Stimulated activated CD8-positive, alpha-beta memory T cell treated with anti-CD3 and anti-CD28 coated beads, Interleukin-2, amount 100 ng/mL, for 48 hours (primary cell): ENCODE measurements around the gene CTTNBP2NL.

Experiments
- DNase-seq, 2 donors: peaks; one replicate each; pipeline ENCODE4 v3.0.0-alpha.2; 2020; ENCODE audit warnings: low read depth in 2 of 2

CTTNBP2NL gene, protein sequence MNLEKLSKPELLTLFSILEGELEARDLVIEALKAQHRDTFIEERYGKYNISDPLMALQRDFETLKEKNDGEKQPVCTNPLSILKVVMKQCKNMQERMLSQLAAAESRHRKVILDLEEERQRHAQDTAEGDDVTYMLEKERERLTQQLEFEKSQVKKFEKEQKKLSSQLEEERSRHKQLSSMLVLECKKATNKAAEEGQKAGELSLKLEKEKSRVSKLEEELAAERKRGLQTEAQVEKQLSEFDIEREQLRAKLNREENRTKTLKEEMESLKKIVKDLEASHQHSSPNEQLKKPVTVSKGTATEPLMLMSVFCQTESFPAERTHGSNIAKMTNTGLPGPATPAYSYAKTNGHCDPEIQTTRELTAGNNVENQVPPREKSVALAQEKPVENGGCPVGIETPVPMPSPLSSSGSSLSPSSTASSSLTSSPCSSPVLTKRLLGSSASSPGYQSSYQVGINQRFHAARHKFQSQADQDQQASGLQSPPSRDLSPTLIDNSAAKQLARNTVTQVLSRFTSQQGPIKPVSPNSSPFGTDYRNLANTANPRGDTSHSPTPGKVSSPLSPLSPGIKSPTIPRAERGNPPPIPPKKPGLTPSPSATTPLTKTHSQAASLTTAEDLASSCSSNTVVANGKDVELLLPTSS

DNA sequence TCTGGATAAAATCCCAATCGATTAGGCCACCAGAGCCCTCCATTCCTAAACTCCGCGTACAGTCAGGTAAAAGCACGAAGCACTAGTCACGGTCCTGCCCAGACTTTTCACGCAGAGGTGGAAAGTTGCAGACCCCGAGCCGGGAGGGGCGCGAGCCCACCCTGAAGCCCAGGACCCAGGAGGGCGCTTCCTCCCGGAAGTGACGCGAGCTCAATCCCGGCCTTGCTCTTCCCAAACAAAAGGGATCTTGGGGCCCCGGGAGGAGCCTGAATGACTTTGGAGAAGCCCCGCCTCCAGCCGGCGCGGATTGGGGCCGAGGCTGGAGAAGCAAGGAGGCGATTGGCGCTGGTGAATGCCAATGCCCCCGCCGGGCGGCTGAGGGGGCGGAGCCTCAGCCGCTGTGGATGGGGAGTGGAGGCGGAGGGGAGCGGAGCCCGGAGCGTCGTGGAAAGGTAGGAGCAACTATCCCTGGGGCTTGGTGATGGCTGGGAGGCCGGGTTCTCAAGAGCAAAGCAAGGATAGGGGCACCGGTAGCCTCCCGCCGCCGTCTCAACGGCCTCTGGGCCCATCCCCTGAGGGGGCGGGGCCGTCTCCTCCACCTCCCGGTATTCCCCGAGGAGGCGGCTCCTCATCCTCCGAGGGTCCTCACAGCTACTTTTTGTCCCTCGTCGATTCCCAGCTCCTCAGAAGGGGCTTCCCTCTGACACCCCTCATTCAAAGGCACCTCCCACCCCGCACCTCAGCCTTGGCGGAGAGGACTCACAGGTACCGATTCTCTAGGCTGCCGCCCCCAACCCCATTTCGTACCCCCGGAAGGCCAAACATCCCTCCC is at the start of gene CTTNBP2NL:
CTTNBP2NL (plus strand) TSS at position 394 of the 832 bp plus-strand sequence. CDS start 19,952 bp downstream, outside the sequence.
- DNase-seq, result peak; percentile 70

DNA sequence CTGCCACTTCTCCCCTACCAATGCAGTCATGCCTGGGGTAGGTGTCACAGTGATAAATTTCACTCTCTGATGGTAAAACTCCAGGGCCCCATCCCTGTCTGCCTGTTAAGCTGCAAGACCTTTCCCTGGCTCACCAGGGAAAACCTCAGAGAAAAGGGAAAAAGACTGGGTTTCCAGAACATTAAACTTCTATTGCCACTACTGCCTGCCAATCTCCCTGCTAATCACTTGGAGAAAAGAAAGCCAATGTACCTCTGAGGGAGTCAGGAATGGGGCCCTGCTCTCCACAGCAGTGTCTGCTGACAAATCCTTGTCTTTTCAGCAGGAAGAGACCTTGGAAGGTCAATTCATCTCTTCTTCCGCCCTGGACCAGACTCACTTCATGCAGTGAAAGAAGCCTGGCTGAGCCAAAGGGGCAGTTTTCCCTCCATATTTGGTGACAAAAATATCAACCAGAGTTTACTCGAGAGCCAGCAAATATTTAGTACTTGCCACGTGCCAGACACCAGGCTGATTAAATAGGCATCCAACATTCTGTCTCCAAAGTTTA is 49.1 kb upstream of the CTTNBP2NL start:
- DNase-seq, result no peak

DNA sequence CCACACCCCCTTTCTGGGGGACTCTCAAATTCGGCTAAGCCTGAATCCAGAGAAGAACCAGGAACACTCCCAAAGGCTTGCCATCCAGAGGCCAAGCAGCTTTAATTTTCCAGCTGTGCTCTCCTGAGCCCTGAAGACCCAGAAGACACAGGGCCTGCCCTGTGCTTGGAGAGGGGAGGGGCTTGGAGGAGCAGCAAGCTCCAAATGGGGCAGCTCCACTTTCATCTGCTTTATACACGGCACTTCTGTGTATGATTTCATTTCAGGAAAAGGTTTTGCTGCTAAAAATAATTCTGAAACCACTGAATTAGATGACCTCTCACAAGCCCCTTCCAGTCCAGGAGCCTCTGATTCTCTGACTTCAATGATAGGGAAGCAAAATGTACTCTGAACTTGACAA is 39.2 kb upstream of the CTTNBP2NL start:
- DNase-seq, result no peak

DNA sequence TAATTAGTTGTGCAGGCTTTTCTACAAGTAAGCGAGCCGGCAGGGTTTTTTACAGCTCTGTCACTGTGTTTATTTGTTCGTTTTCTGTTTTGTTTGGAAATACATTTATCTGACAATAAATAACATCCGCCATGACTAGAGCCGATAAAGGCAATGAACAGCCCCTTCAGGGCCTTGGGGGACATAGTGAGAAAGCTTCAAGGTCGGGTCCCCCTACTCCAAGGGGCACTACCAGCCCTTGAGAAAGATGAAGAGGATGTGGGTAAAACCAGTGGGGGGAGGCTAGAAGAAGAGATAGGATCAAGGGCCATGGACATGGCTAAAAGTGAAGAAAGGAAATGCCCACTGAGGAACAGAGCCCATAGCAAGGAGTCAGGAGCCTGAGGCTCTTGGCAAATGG is 38.5 kb upstream of the CTTNBP2NL start:
- no peak for DNase-seq

DNA sequence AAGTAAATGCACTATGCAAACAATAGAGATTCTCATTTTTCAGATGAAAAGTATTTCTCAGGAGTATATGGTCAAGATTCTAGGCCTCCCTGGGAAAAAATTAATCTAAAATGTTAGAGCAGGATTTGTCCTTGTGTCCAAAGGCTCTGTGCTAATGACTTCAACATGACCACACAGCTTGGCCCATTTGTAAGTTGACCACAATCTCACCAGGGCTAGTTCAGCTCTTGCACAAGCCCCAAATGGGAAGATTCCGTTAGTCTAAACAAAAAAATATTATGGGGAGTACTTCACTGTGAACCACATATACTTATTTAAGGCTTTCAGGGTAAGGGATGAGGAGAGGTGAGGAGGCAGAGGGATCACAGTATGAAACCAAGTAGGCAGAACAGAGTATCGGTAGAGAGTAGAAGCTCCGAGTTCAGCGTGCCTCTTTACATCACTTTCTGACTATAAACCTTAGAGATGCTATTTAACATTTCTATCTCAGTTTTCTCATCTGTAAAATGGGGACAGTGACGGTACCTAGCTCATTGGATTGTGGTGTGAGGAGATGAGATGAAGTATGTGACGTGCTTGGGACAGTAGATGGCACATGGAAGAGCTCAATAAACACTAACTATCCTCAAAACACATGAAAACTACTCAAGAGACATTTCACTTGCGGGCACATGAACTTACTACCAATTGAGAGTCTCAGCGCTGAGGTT is 37.8 kb upstream of the CTTNBP2NL start:
- no peak for DNase-seq

DNA sequence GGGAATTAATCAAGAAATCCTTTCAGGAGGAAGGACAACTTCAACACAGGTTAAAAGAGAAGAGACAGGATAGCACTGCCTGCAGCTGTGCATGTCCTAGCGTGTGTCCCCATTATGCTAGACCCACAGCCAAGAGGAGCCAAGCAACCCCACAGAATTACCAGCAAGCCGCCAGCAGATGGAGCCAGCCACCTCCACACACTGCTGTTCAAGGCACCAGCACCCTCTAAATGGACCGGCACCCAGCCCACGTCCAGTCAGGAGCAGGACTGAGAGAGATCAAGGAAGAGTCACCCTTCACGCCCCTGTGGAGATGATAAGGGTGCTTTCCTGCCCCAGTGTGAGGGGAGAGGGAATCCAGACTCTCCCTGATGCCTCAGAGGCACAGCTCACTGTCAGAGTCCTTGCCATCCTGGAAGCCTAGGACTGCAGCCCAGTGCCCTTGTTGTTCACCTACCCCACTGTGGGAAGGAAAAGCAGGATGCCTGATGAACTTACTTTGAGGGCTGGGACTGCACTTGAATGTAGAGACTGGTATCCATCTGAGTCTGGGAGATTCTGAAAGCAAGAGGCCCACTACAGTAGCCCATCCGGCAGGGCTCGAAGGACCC is 37.1 kb upstream of the CTTNBP2NL start:
- peak in 1 of 2 donors; percentile 33 for DNase-seq

DNA sequence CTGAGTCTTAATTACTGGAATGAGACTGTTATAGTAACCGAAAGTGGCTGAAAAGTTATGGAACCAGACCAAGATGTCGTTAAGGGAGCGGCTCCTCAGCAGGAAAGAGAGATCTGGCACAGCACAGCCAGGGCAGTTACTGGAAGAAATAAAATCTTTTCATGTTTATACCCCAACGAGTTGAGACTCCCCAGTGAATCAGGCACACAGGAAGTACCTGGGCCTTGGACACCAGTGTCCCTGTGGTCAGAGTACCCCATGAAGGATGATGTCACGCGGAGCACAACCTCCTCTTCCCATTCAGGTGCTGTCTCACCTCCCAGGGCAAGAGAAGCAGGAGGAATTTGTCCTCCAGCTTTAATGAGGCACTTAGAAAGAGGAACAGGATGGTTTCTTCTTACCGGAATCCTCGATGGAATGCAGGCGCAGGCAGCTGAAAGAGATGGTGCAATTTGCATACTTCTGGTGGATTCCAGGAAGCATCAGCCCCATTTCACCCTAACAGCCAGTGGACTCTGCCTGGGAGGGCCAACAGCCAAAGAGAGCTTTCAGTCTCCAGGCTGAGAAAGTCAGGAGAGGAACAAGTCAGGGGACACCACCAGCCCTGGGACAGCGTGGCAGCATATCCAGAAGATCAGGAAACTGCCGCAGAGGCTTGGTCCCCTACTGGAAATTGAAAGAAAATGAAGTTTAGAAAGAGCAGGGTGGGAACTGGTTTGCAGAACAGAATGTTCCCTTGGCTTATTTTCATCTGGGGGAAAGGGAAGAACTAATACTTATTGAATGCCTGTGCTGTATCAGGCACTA is 35.9 kb upstream of the CTTNBP2NL start:
- DNase-seq, result no peak

DNA sequence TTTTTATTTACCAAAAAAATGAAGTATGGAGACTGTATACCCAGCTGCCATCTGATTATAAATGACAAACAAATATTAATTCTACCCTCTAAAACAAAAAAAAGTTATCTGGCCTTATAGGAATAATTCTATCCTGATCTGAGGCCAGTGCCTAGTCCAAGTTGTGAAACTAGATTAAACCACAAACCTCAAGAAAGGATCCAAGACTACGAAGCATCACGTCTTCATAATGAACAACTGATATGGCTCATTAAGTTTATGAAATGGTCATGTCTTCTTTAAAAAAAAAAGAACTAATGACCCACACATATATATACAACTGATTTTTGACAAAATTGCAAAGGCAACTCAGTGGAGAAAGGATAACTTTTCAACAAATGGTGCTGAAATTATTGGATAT is 32.4 kb upstream of the CTTNBP2NL start:
- DNase-seq, result no peak

DNA sequence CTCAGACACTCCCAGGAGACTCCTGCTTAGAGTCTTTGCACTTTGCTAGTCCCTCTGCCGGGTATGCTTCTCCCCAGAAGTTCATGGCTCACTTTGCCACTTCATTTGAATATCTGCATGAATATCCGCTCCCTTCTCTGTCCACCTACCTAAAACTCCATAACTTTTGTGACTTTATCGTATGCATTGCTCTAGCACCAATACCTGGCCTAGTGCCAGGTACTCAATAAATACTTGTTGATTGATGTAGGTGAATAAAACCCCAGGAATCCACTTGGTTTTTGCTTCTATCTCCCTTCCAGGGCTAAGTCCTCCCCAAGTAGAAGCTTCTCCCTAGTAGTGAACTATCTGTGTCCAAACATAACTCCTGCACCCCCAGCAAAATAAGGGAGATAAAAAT is 27.8 kb upstream of the CTTNBP2NL start:
- DNase-seq, result no peak

DNA sequence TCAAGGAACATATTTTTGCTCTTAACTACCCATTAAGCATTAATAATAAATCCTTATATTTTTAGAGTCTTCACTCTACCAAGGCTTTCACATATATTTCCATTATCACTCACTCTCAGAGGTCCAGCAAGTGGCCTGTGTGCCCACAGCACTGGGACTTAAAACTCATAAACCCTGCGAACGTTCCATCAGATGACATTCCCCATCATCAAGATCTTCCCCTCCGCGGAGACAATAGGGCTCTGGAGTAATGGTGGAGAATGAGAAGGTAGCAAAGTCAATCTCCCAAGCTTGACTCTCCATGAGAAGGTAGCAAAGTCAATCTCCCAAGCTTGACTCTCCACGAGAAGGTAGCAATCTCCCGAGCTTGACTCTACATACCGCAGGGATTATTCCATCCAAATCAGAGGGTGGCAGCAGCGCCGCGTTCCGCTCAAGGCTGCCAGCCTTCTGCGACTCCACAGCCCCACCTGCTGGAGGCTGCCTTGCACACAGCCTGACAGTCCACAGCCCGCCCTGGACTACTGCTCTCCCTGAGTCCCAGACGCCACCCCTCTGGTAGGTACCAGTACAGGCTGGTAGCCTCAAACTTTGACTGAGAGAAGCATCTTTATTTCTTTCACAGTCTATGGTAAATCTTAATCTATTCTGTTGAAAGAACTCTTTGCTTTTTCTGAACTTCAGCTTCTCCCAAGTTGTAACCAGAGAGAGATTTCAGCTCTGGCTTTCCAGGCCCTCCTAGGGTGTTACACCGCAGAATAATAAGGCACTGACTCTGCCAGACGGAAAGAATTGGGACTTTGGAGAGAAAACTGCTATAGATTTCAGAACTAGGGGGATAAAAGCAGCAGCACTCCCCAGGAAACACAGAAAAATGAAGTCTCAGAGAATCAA is 26.4 kb upstream of the CTTNBP2NL start:
- peak; percentile 79 for DNase-seq

DNA sequence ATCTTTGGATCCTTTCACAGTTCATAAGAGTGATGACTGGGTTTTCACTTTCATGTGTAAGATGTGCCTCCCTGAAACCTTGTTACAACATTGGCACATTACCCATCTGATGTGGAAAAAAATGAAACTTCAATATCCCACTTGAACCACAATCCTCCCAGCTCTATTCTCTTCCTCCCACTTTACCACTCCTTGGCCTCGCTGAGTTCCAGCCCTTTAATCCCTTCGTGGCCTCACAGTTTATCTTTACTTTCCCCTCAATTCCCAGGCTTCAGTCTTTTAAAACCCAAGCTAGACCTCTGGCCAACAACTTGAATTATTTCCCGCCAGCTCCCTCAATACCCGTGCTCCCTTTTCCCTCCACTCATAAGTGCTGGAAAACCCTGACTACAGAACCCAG is 25.0 kb upstream of the CTTNBP2NL start:
- DNase-seq, result no peak

DNA sequence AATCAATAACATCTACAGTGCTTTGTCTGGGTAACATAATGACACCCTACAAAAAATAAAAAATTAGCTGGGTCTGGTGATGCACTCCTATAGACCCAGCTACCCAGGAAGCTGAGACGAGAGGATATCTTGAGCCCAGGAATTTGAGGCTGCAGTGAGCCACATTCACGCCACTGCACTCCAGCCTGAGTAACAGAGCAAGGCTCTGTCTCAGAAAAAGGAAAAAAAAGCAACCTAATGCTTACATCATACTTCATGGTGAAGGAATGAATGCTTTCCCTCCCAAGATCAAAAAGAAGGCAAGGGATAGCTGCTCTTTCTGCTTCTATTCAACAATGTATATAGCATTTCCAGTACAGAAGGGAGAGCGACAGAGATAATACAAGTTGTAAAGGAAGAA is 24.2 kb upstream of the CTTNBP2NL start:
- DNase-seq, result no peak

DNA sequence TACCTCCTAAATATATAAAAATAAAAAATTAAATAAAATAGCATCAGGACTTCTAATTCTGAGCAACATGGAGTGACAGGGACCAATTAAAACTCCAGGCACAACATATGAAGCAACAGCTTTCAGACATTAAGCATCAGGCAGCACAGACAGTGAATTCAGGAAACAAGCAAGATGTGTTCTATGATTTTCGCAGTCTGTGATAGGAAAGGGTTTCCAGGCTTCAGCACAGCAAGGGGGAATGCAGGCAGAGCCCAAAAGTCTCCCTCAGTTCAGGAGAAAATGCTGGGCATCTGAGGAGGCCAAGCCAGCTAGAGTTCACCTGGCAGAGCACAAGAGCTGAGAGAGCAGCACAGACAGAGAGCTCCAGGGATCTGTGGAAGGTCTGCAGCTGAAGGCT is 22.2 kb upstream of the CTTNBP2NL start:
- no peak for DNase-seq

DNA sequence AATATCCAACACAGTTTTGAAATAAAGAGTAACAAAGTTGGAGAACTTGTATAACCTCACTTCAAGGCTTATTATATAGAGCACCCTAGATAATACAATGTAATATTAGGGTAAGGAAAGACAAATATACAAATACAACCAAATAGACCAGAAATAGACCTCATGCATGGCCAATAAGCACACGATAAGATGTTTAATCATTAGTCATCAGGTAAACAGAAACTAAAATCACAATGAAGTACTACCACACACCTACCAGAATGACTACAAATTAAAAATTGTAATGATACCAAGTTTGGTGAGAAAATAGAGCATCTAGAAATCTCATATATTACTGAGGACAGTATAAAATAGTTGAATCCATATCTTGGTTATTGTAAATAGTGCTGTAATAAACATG is 20.3 kb upstream of the CTTNBP2NL start:
- DNase-seq, result no peak

DNA sequence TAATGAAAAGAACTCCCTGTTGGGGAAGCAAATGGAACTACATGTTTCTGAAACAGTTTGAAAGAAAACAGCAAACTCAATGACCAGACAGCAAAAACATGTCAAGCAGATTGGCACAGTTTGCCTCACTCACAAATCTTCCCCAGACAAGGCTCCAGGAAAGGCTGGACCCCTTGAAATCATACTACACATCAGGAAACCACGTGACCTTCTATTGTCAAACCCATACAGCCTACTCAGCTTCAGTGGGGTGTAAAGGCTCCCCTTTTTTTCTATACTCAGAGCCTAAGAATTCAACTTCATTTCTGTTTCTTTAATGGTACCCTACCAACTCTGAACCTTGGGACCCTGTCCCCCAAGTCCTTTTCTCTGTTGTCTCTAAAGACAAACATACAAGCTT is 15.7 kb upstream of the CTTNBP2NL start:
- DNase-seq, result no peak

DNA sequence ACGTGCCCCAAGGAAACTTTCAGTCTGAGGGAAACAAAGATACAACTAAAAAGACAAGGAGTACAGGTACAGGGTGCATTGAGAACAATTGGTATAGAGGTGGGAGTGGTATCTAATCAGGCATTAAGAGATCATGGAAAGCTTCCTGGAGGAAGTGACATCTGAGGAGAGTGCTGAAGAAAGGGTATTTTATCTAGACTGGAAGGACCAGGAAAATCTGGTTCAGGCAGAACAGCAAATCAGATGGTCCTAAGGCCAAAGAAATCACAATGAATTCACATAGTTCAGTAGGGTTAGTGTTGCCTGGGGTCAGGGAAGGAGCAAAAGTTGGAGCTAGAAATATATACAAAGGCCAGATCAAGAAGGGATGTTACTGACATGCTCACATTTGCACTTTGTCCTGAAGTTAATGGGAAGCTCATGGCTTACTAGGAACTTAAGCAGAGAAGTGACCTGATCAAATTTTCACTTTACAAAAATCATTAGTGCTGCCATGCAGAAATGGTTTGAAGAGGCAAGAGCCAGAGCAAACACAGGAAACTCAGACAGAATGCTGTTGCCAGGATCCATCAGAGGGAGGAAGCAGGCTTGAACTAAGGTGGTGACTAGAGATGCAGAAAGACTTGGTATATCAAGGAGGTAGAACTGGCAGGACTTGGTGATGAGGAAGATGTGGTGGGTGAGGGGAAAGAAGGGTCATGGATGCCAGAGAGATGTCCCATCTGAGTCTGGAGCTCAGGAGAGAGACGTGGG is 14.5 kb upstream of the CTTNBP2NL start:
- DNase-seq, result no peak

DNA sequence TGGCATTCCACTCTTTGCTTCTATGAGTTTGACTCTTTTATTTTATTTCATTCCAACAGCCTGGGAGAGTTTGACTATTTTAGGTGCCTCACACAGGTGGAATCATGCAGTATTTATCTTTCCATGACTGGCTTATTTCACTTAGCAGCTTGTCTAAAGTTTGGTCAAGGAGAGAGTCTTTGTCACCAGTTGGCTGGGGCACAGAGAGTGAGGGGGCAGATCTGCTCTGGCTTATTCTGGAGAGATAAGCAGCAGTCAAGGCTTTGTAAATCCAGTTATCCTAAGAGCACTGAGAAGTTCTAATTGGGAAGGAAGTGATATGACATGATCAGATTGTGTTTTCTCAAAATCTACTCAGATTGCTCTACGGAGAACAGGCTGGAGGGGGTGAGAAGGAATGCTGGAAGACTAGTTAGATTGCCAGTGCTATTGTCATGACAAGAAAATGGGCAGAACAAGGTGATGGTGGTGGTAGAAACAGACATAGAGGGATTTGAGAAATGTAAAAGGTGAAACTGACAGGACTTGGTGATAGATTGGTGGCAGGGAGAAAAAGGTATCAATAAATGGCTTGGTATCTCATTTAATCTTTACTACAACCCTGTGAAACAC is 12.1 kb upstream of the CTTNBP2NL start:
- no peak for DNase-seq
